HepG2 (cell line): ENCODE data around the gene MYH9. TPM values are rescaled to one million over a fixed set of nuclear protein-coding genes. Genes with fewer than 3 reads are reported as not detected.
A peak's percentile ranks its signal among the peaks of the same experiment; 100 is the strongest.

Experiments
- EHMT2 ChIP-seq: fragments of 200-600 bp; sonication (generic); IDR thresholded peaks from 2 replicates; pipeline ENCODE4 v1.7.0; 2017; ENCODE audit warnings: antibody characterized with exemption, low read depth, low read length, borderline replicate concordance
- FOXA1 ChIP-seq, 2 experiments: fragments of 450-650 bp in 1 of 2; sonication (generic) in 1 of 2; formaldehyde crosslinking in 1 of 2; IDR thresholded peaks; 2 replicates each; pipeline versions ENCODE4 v1.4.0 to v1.6.1; 2016 to 2020; ENCODE audit warnings: missing genetic modification reagents in 1 of 2
- HNRNPK ChIP-seq: fragments of 200-400 bp; formaldehyde crosslinking; IDR thresholded peaks from 2 replicates; pipeline ENCODE4 v1.6.1; 2018; ENCODE audit warnings: low read length, low read depth, moderate library complexity, mild to moderate bottlenecking; ENCODE audit not compliant: poor library complexity, severe bottlenecking
- PLRG1 ChIP-seq: fragments of 450-650 bp; conservative IDR thresholded peaks from 2 replicates; pipeline ENCODE4 v1.6.1; 2016
- POLR2A ChIP-seq, 2 experiments: IDR thresholded peaks; 2 replicates each; pipeline ENCODE4 v1.6.1; 2011; ENCODE audit warnings: low read depth in 2 of 2, low read length in 2 of 2, mild to moderate bottlenecking in 1 of 2, moderate library complexity in 1 of 2; ENCODE audit not compliant: insufficient read depth in 1 of 2
- PRMT3 ChIP-seq: sonication (generic); formaldehyde crosslinking; IDR thresholded peaks from 2 replicates; pipeline ENCODE4 v1.8.1; 2022; ENCODE audit warnings: low read depth, mild to moderate bottlenecking, moderate library complexity, missing genetic modification reagents, borderline replicate concordance
- RERE ChIP-seq: IDR thresholded peaks from 2 replicates; pipeline ENCODE4 v1.6.1; 2016; ENCODE audit warnings: low read depth, missing genetic modification reagents, missing compliant biosample characterization
- RFX5 ChIP-seq: IDR thresholded peaks from 2 replicates; pipeline ENCODE4 v1.6.1; 2011; ENCODE audit warnings: low read depth, low read length, improper control_type of control experiment
- SNAPC5 ChIP-seq: sonication (generic); formaldehyde crosslinking; IDR thresholded peaks from 2 replicates; pipeline ENCODE4 v1.8.1; 2023; ENCODE audit warnings: mild to moderate bottlenecking, missing genetic modification reagents, borderline replicate concordance
- SOX5 ChIP-seq: IDR thresholded peaks from 2 replicates; pipeline ENCODE4 v1.6.1; 2016; ENCODE audit warnings: borderline replicate concordance
- SYNCRIP ChIP-seq: fragments of 200-400 bp; formaldehyde crosslinking; IDR thresholded peaks from 2 replicates; pipeline ENCODE4 v1.6.1; 2018; ENCODE audit warnings: mild to moderate bottlenecking, low read depth, low read length; ENCODE audit not compliant: insufficient read depth
- XBP1 ChIP-seq: sonication (generic); formaldehyde crosslinking; IDR thresholded peaks from 2 replicates; pipeline ENCODE4 v1.5.0; 2020; ENCODE audit warnings: missing genetic modification reagents
- ZBTB3 ChIP-seq: sonication (generic); formaldehyde crosslinking; IDR thresholded peaks from 2 replicates; pipeline ENCODE4 v1.4.0; 2020; ENCODE audit warnings: low read depth, mild to moderate bottlenecking, moderate library complexity, missing genetic modification reagents, borderline replicate concordance
- ZNF180 ChIP-seq: sonication (generic); formaldehyde crosslinking; IDR thresholded peaks from 2 replicates; pipeline ENCODE4 v1.4.0; 2020; ENCODE audit warnings: low read depth, missing genetic modification reagents, borderline replicate concordance
- ZNF496 ChIP-seq: sonication (generic); formaldehyde crosslinking; IDR thresholded peaks from 2 replicates; pipeline ENCODE4 v1.8.1; 2023; ENCODE audit warnings: mild to moderate bottlenecking, moderate library complexity, missing genetic modification reagents; ENCODE audit not compliant: insufficient replicate concordance
- ZNF574 ChIP-seq: sonication (generic); formaldehyde crosslinking; IDR thresholded peaks from 2 replicates; pipeline ENCODE4 v1.4.0; 2020; ENCODE audit warnings: missing genetic modification reagents
- ZNF597 ChIP-seq: sonication (generic); formaldehyde crosslinking; IDR thresholded peaks from 2 replicates; pipeline ENCODE4 v1.5.0; 2020; ENCODE audit warnings: missing genetic modification reagents
- ZNF713 ChIP-seq: sonication (generic); formaldehyde crosslinking; IDR thresholded peaks from 2 replicates; pipeline ENCODE4 v1.4.0; 2020; ENCODE audit warnings: mild to moderate bottlenecking, missing genetic modification reagents
- polyA plus RNA-seq, 8 experiments: library from polyadenylated mRNA; depleted of rRNA in 3 of 8; stranded (reverse) in 7 of 8; unstranded in 1 of 8; fragments of >200 nt; fragmentation: Illumina TruSeq in 4 of 8; extraction: Trizol in 4 of 8; gene quantifications; 2 replicates each; pipeline versions ENCODE4 v1.2.1 to v1.2.3, GENCODE V29; 2011 to 2016; ENCODE audit warnings: low read depth in 4 of 8, missing spikeins in 1 of 8, mixed read lengths in 1 of 8; ENCODE audit not compliant: insufficient read depth in 1 of 8
- total RNA-seq, 5 experiments: library from RNA; depleted of rRNA; stranded (reverse); fragments of >200 nt; fragmentation: Illumina TruSeq; extraction: Trizol; gene quantifications; 2 replicates each; pipeline ENCODE4 v1.2.3, GENCODE V29; 2016; ENCODE audit warnings: low read depth in 1 of 5

The MYH9 gene
- total and polyA plus RNA-seq, 2 of the 13 experiments (the other 11 are each of a cell fraction or from before 2014, with no cell fraction given) = 50.7 to 98.5 TPM

GRCh38 chr22:36433318-36434231 is 45.8 kb upstream of the MYH9 start (continued):
- TF ChIP-seq ZNF574 (CRISPR knock-in tag) = peak; percentile 74
- TF ChIP-seq POLR2A (IDR thresholded peaks at IDR 0.05; ENCODE audit: insufficient read depth in 1 of 2, low read depth in 2 of 2, low read length in 2 of 2) = peak in 1 of 2 experiments; percentile 27; a peak in 1 of 4 replicates
- TF ChIP-seq SNAPC5 (CRISPR knock-in tag) = no peak
- TF ChIP-seq ZNF597 (CRISPR knock-in tag) = no peak
- TF ChIP-seq XBP1 (CRISPR knock-in tag) = no peak
- peak; percentile 79 for TF ChIP-seq FOXA1 (IDR thresholded peaks at IDR 0.05)
- TF ChIP-seq FOXA1 (CRISPR knock-in tag; IDR thresholded peaks at IDR 0.05) = peak; percentile 100
- peak; percentile 89 for TF ChIP-seq HNRNPK
- TF ChIP-seq SOX5 (CRISPR knock-in tag) = peak; percentile 76; the same call in 1 of the 2 replicates
- no peak for TF ChIP-seq ZNF180
- no peak for TF ChIP-seq ZBTB3 (CRISPR knock-in tag)
- TF ChIP-seq PRMT3 (CRISPR knock-in tag) = no peak
- no peak for TF ChIP-seq SYNCRIP
- TF ChIP-seq RFX5 = no peak
- no peak for TF ChIP-seq PLRG1
- TF ChIP-seq EHMT2 = no peak
- TF ChIP-seq ZNF496 (CRISPR knock-in tag) = no peak
- TF ChIP-seq RERE (CRISPR knock-in tag) = peak; percentile 82
- TF ChIP-seq ZNF713 = no peak
